Measurements from ENCODE around the gene PNMT. TPM values are rescaled to one million over a fixed set of nuclear protein-coding genes. Genes with fewer than 3 reads are reported as not detected.

PNMT gene
- total and polyA plus RNA-seq, 2 of the 13 experiments (the other 11 are each of a cell fraction or from before 2014, with no cell fraction given): 0.25 TPM; not detected in 1

DNA sequence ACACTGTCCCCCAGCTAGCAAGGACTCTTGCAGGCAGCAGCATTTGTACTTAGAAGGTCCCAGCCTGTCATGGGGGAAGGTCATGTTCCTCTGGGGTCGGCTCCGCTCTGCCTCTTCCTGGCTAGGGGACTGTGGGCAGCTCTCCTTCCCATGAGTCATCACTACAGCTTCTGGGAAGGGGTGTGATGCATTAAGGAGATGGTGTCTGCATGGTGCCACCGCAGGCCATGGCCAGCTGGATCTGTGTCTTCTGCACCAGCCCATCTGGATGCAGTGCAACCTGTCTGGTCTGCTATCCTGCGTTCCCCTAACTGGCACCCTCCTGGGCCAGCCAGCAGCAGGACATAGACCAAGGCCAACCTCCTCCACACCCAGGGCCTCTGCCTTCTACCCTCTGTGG, 25.0 kb upstream of the PNMT start:
- Histone ChIP-seq H3K4me3 (replicated peaks in 1 of 3; ENCODE audit: insufficient read depth in 1 of 3, low read depth in 2 of 3, low read length in 3 of 3) (no peak overlapping the region), H3K27ac (ENCODE audit: extremely low read length, insufficient read depth, low read length) (no peak overlapping the region), H3K9me3 (ENCODE audit: low read length) (no peaks in the 10 kb centered on the region), H3K4me1 (ENCODE audit: insufficient read depth, low read length) (peaks cover 50% of the 10 kb centered on the region), H3K4me2 (ENCODE audit: low read depth, low read length) (no peak overlapping the region), H3K36me3 (replicated peaks in 1 of 2; ENCODE audit: control insufficient read depth in 1 of 2, insufficient read depth in 2 of 2, low read length in 2 of 2) (peaks cover 0 to 2% of the 10 kb centered on the region in 2 experiments; a peak in 2 of 5 replicates), H3K27me3 (ENCODE audit: control insufficient read depth in 1 of 2, insufficient read depth in 2 of 2, low read length in 2 of 2) (no peaks in the 10 kb centered on the region), H4K20me1 (ENCODE audit: insufficient read depth, low read length) (peaks cover 3% of the 10 kb centered on the region), H3K9ac (ENCODE audit: insufficient read depth, low read depth, low read length) (no peak overlapping the region), H2AFZ (ENCODE audit: low read length) (no peak overlapping the region), H3K79me2 (ENCODE audit: insufficient read depth, low read length) (peaks cover 57% of the 10 kb centered on the region)
- ChIA-PET CTCF (ENCODE audit: low intra/inter-chr PET ratio, low total read pairs) (no interaction called here), POLR2A (interaction anchor here (0.9 to 1.3 kb wide), 2 partner anchors 9 to 10 kb away, joined by 3 read pairs; no protein-coding TSS in a partner anchor)
- in situ Hi-C loops (cut with HindIII; ENCODE audit: extremely low pct_ligation_motif_present, low pct_unique_long_range_greater_than_20kb) (no loop called here), intact Hi-C loops (cut with micrococcal nuclease; ENCODE audit: unreplicated experiment) (no loop called here)
- WGBS (ENCODE audit: low lambda C conversion rate): 80% methylated on average over 4 of the region's 4 CpGs
- FAIRE-seq: no peak
- BruUV-seq (replicated peaks): no TSS peak
- DNase-seq (ENCODE audit: low spot score): no peak
- ATAC-seq: no peak; the same call in 2 of the 3 replicates
- TF ChIP-seq, protein P1, sequence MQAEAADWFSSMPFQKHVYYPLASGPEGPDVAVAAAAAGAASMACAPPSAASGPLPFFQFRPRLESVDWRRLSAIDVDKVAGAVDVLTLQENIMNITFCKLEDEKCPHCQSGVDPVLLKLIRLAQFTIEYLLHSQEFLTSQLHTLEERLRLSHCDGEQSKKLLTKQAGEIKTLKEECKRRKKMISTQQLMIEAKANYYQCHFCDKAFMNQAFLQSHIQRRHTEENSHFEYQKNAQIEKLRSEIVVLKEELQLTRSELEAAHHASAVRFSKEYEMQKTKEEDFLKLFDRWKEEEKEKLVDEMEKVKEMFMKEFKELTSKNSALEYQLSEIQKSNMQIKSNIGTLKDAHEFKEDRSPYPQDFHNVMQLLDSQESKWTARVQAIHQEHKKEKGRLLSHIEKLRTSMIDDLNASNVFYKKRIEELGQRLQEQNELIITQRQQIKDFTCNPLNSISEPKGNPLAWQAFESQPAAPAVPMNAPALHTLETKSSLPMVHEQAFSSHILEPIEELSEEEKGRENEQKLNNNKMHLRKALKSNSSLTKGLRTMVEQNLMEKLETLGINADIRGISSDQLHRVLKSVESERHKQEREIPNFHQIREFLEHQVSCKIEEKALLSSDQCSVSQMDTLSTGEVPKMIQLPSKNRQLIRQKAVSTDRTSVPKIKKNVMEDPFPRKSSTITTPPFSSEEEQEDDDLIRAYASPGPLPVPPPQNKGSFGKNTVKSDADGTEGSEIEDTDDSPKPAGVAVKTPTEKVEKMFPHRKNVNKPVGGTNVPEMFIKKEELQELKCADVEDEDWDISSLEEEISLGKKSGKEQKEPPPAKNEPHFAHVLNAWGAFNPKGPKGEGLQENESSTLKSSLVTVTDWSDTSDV (CRISPR knock-in tag; IDR thresholded peaks at IDR 0.05): 0 out of 2 replicates have a peak, but pooled peaks have one; percentile 51
- no peak for TF ChIP-seq HNF4A (CRISPR knock-in tag; IDR thresholded peaks at IDR 0.05)
- 0 out of 2 replicates have a peak, but pooled peaks have one; percentile 42 for TF ChIP-seq NRL (CRISPR knock-in tag; IDR thresholded peaks at IDR 0.05; ENCODE audit: borderline replicate concordance)
- no peak for TF ChIP-seq TCF7 (IDR thresholded peaks at IDR 0.05; ENCODE audit: low read depth)
- TF ChIP-seq MIXL1 (CRISPR knock-in tag; IDR thresholded peaks at IDR 0.05): no peak
- TF ChIP-seq NPAS2 (CRISPR knock-in tag; IDR thresholded peaks at IDR 0.05; ENCODE audit: borderline replicate concordance): no peak
- no peak for TF ChIP-seq ZNF781 (CRISPR knock-in tag; IDR thresholded peaks at IDR 0.05; ENCODE audit: borderline replicate concordance, not compliant biosample characterization)
- 0 out of 2 replicates have a peak, but pooled peaks have one; percentile 25 for TF ChIP-seq FOSL2 (CRISPR knock-in tag; IDR thresholded peaks at IDR 0.05)
- TF ChIP-seq, protein P2, sequence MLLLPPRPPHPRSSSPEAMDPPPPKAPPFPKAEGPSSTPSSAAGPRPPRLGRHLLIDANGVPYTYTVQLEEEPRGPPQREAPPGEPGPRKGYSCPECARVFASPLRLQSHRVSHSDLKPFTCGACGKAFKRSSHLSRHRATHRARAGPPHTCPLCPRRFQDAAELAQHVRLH (CRISPR knock-in tag; IDR thresholded peaks at IDR 0.05; ENCODE audit: borderline replicate concordance, low read depth): no peak
- TF ChIP-seq, protein P3, sequence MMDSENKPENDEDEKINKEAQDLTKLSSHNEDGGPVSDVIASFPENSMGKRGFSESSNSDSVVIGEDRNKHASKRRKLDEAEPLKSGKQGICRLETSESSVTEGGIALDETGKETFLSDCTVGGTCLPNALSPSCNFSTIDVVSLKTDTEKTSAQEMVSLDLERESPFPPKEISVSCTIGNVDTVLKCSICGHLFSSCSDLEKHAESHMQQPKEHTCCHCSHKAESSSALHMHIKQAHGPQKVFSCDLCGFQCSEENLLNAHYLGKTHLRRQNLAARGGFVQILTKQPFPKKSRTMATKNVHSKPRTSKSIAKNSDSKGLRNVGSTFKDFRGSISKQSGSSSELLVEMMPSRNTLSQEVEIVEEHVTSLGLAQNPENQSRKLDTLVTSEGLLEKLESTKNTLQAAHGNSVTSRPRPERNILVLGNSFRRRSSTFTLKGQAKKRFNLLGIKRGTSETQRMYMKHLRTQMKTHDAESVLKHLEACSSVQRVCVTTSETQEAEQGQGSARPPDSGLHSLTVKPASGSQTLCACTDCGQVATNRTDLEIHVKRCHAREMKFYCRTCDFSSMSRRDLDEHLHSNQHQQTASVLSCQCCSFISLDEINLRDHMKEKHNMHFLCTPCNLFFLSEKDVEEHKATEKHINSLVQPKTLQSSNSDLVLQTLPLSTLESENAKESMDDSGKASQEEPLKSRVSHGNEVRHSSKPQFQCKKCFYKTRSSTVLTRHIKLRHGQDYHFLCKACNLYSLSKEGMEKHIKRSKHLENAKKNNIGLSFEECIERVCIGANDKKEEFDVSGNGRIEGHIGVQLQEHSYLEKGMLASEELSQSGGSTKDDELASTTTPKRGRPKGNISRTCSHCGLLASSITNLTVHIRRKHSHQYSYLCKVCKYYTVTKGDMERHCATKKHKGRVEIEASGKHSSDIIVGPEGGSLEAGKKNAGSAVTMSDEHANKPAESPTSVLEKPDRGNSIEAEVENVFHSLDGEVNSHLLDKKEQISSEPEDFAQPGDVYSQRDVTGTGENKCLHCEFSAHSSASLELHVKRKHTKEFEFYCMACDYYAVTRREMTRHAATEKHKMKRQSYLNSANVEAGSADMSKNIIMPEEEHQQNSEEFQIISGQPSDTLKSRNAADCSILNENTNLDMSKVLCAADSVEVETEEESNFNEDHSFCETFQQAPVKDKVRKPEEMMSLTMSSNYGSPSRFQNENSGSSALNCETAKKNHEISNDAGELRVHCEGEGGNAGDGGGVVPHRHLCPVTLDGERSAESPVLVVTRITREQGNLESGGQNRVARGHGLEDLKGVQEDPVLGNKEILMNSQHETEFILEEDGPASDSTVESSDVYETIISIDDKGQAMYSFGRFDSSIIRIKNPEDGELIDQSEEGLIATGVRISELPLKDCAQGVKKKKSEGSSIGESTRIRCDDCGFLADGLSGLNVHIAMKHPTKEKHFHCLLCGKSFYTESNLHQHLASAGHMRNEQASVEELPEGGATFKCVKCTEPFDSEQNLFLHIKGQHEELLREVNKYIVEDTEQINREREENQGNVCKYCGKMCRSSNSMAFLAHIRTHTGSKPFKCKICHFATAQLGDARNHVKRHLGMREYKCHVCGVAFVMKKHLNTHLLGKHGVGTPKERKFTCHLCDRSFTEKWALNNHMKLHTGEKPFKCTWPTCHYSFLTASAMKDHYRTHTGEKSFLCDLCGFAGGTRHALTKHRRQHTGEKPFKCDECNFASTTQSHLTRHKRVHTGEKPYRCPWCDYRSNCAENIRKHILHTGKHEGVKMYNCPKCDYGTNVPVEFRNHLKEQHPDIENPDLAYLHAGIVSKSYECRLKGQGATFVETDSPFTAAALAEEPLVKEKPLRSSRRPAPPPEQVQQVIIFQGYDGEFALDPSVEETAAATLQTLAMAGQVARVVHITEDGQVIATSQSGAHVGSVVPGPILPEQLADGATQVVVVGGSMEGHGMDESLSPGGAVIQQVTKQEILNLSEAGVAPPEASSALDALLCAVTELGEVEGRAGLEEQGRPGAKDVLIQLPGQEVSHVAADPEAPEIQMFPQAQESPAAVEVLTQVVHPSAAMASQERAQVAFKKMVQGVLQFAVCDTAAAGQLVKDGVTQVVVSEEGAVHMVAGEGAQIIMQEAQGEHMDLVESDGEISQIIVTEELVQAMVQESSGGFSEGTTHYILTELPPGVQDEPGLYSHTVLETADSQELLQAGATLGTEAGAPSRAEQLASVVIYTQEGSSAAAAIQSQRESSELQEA (CRISPR knock-in tag; IDR thresholded peaks at IDR 0.05; ENCODE audit: not compliant biosample characterization): no peak
